Measurements from ENCODE around the gene ADK.

DNA sequence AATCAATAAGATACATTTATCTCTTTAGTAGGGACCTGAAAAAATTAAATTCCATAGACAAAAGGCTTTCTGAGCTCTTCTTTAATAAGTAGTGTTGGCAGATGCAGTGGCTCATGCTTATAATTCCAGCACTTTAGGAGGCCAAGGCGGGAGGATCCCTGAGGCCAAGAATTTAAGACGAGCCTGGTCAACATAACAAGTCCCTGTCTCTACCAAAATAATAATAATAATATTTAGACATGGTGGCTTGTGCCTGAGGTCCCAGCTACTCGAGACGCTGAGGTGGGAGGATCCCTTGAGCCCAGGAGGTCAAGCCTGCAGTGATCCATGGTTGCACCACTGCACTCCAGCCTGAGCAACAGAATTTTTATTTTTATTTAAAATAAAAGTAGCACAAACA is 280.8 kb downstream of the ADK start:
- TF ChIP-seq, protein P1, sequence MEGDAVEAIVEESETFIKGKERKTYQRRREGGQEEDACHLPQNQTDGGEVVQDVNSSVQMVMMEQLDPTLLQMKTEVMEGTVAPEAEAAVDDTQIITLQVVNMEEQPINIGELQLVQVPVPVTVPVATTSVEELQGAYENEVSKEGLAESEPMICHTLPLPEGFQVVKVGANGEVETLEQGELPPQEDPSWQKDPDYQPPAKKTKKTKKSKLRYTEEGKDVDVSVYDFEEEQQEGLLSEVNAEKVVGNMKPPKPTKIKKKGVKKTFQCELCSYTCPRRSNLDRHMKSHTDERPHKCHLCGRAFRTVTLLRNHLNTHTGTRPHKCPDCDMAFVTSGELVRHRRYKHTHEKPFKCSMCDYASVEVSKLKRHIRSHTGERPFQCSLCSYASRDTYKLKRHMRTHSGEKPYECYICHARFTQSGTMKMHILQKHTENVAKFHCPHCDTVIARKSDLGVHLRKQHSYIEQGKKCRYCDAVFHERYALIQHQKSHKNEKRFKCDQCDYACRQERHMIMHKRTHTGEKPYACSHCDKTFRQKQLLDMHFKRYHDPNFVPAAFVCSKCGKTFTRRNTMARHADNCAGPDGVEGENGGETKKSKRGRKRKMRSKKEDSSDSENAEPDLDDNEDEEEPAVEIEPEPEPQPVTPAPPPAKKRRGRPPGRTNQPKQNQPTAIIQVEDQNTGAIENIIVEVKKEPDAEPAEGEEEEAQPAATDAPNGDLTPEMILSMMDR (IDR thresholded peaks at IDR 0.05 in 8 of 11, conservative IDR thresholded peaks at IDR 0.05 in 3 of 11): no peak
- TF ChIP-seq POLR2A (IDR thresholded peaks at IDR 0.05) (no peak), POLR2AphosphoS5 (IDR thresholded peaks at IDR 0.05) (no peak)
